ENCODE measurements around the gene ASS1.

ASS1 gene

GRCh38 chr9:130535818-130536521 is 91.2 kb downstream of the ASS1 start:
- Histone ChIP-seq H3K4me3 (peak overlapping the region; percentile 44), H3K27ac (no peak overlapping the region), H3K36me3 (ENCODE audit: insufficient read depth, low read length) (no peaks in the 10 kb centered on the region), H3K9me3 (ENCODE audit: low read depth, low read length) (no peaks in the 10 kb centered on the region), H3K9ac (ENCODE audit: insufficient read length) (no peak overlapping the region)
- DNase-seq (ENCODE audit: low read depth, low spot score), result no peak
- TF ChIP-seq EZH2 (IDR thresholded peaks at IDR 0.05) (no peak), POLR2AphosphoS5 (IDR thresholded peaks at IDR 0.05; ENCODE audit: borderline replicate concordance, low read depth, low read length) (no peak), FOXP2 (optimal IDR thresholded peaks at IDR 0.05; ENCODE audit: control extremely low read depth, extremely low read length, insufficient read depth) (no peak)

GRCh38 chr9:130536701-130537107 is 91.9 kb downstream of the ASS1 start:
- Histone ChIP-seq H3K36me3 (ENCODE audit: insufficient read depth, low read length) (no peaks in the 10 kb centered on the region), H3K4me3 (no peak overlapping the region), H3K9me3 (ENCODE audit: low read depth, low read length) (no peaks in the 10 kb centered on the region), H3K9ac (ENCODE audit: insufficient read length) (no peak overlapping the region), H3K27ac (no peak overlapping the region)
- TF ChIP-seq POLR2AphosphoS5 (IDR thresholded peaks at IDR 0.05; ENCODE audit: borderline replicate concordance, low read depth, low read length), result no peak
- TF ChIP-seq EZH2 (IDR thresholded peaks at IDR 0.05), result no peak
- TF ChIP-seq FOXP2 (optimal IDR thresholded peaks at IDR 0.05; ENCODE audit: control extremely low read depth, extremely low read length, insufficient read depth), result no peak
- no peak for DNase-seq (ENCODE audit: low read depth, low spot score)

- no peak overlapping the region for H3K4me3 ChIP-seq
- no peak for DNase-seq (ENCODE audit: low read depth, low spot score)
Measured at GRCh38 chr9:130537346-130538050, 92.7 kb downstream of the ASS1 start.

GRCh38 chr9:130539420-130540223 is 94.9 kb downstream of the ASS1 start:
- Histone ChIP-seq H3K9ac (ENCODE audit: insufficient read length) (no peak overlapping the region), H3K4me3 (no peak overlapping the region), H3K27ac (no peak overlapping the region), H3K36me3 (ENCODE audit: insufficient read depth, low read length) (no peaks in the 10 kb centered on the region), H3K9me3 (ENCODE audit: low read depth, low read length) (no peaks in the 10 kb centered on the region)
- DNase-seq (ENCODE audit: low read depth, low spot score), result no peak
- TF ChIP-seq FOXP2 (optimal IDR thresholded peaks at IDR 0.05; ENCODE audit: control extremely low read depth, extremely low read length, insufficient read depth) (no peak), EZH2 (IDR thresholded peaks at IDR 0.05) (no peak), POLR2AphosphoS5 (IDR thresholded peaks at IDR 0.05; ENCODE audit: borderline replicate concordance, low read depth, low read length) (no peak)

More at GRCh38 chr9:130537346-130538050, 92.7 kb downstream of the ASS1 start:
- Histone ChIP-seq H3K9ac (ENCODE audit: insufficient read length) (no peak overlapping the region), H3K36me3 (ENCODE audit: insufficient read depth, low read length) (no peaks in the 10 kb centered on the region), H3K9me3 (ENCODE audit: low read depth, low read length) (no peaks in the 10 kb centered on the region), H3K27ac (no peak overlapping the region)
- TF ChIP-seq POLR2AphosphoS5 (IDR thresholded peaks at IDR 0.05; ENCODE audit: borderline replicate concordance, low read depth, low read length) (no peak), FOXP2 (optimal IDR thresholded peaks at IDR 0.05; ENCODE audit: control extremely low read depth, extremely low read length, insufficient read depth) (no peak), EZH2 (IDR thresholded peaks at IDR 0.05) (peak; percentile 68)

GRCh38 chr9:130541533-130541932 is 96.8 kb downstream of the ASS1 start:
- no peaks in the 10 kb centered on the region for H3K36me3 ChIP-seq (ENCODE audit: insufficient read depth, low read length)
- DNase-seq (ENCODE audit: low read depth, low spot score), result no peak
- H3K9ac ChIP-seq (ENCODE audit: insufficient read length), result no peak overlapping the region
- H3K4me3 ChIP-seq, result no peak overlapping the region
- TF ChIP-seq POLR2AphosphoS5 (IDR thresholded peaks at IDR 0.05; ENCODE audit: borderline replicate concordance, low read depth, low read length), result no peak
- no peak for TF ChIP-seq FOXP2 (optimal IDR thresholded peaks at IDR 0.05; ENCODE audit: control extremely low read depth, extremely low read length, insufficient read depth)
- TF ChIP-seq EZH2 (IDR thresholded peaks at IDR 0.05), result no peak
- H3K27ac ChIP-seq, result no peak overlapping the region
- H3K9me3 ChIP-seq (ENCODE audit: low read depth, low read length), result no peaks in the 10 kb centered on the region

GRCh38 chr9:130542038-130542437 is 97.3 kb downstream of the ASS1 start:
- Histone ChIP-seq H3K27ac (no peak overlapping the region), H3K4me3 (no peak overlapping the region), H3K9ac (ENCODE audit: insufficient read length) (no peak overlapping the region), H3K36me3 (ENCODE audit: insufficient read depth, low read length) (no peaks in the 10 kb centered on the region), H3K9me3 (ENCODE audit: low read depth, low read length) (no peaks in the 10 kb centered on the region)
- TF ChIP-seq EZH2 (IDR thresholded peaks at IDR 0.05) (no peak), FOXP2 (optimal IDR thresholded peaks at IDR 0.05; ENCODE audit: control extremely low read depth, extremely low read length, insufficient read depth) (no peak), POLR2AphosphoS5 (IDR thresholded peaks at IDR 0.05; ENCODE audit: borderline replicate concordance, low read depth, low read length) (no peak)
- no peak for DNase-seq (ENCODE audit: low read depth, low spot score)

- no peak for DNase-seq (ENCODE audit: low read depth, low spot score)
- TF ChIP-seq FOXP2 (optimal IDR thresholded peaks at IDR 0.05; ENCODE audit: control extremely low read depth, extremely low read length, insufficient read depth), result no peak
- TF ChIP-seq EZH2 (IDR thresholded peaks at IDR 0.05), result no peak
- TF ChIP-seq POLR2AphosphoS5 (IDR thresholded peaks at IDR 0.05; ENCODE audit: borderline replicate concordance, low read depth, low read length), result no peak
- no peak overlapping the region for H3K9ac ChIP-seq (ENCODE audit: insufficient read length)
Measured at GRCh38 chr9:130542457-130543228, 97.9 kb downstream of the ASS1 start.

More at GRCh38 chr9:130542457-130543228, 97.9 kb downstream of the ASS1 start:
- no peak overlapping the region for H3K27ac ChIP-seq
- H3K9me3 ChIP-seq (ENCODE audit: low read depth, low read length), result no peaks in the 10 kb centered on the region
- no peaks in the 10 kb centered on the region for H3K36me3 ChIP-seq (ENCODE audit: insufficient read depth, low read length)
- no peak overlapping the region for H3K4me3 ChIP-seq
